Mesodermal cell (in vitro differentiated cells): ENCODE data around the gene ST3GAL2.
"Not testable (repeated sequence)": the region's sequence is repeated elsewhere in the genome, so short reads cannot be mapped to it uniquely, and the experiment has no call there.

Experiments
- H3K27ac ChIP-seq: 2 replicates; pipeline ENCODE4 v1.7.0; 2013; ENCODE audit warnings: mild to moderate bottlenecking, low read depth, low read length, moderate library complexity; ENCODE audit not compliant: severe bottlenecking
- H3K36me3 ChIP-seq: 2 replicates; pipeline ENCODE4 v1.7.1; 2013; ENCODE audit warnings: mild to moderate bottlenecking, low read length, moderate library complexity; ENCODE audit not compliant: control insufficient read depth, insufficient read depth
- H3K4me1 ChIP-seq: one replicate; pipeline ENCODE4 v1.7.1; 2013; ENCODE audit warnings: mild to moderate bottlenecking, low read length; ENCODE audit not compliant: insufficient read depth, control insufficient read depth, poor library complexity, severe bottlenecking
- H3K4me3 ChIP-seq: 2 replicates; pipeline ENCODE4 v1.7.0; 2013; ENCODE audit warnings: low read length, control low read depth, mild to moderate bottlenecking; ENCODE audit not compliant: insufficient read depth, poor library complexity, severe bottlenecking; ENCODE audit errors: extremely low read depth
- H3K9me3 ChIP-seq: 2 replicates; pipeline ENCODE4 v1.7.1; 2013; ENCODE audit warnings: mild to moderate bottlenecking, low read length, moderate library complexity; ENCODE audit not compliant: control insufficient read depth
- WGBS, 2 experiments: methylation state at CpG; one replicate each; pipeline ENCODE4 v1.1.5; 2013; ENCODE audit warnings: missing lambda C conversion rate in 2 of 2; ENCODE audit not compliant: insufficient coverage in 2 of 2; 5-methylcytosine and 5-hydroxymethylcytosine counted together

The ST3GAL2 gene

DNA sequence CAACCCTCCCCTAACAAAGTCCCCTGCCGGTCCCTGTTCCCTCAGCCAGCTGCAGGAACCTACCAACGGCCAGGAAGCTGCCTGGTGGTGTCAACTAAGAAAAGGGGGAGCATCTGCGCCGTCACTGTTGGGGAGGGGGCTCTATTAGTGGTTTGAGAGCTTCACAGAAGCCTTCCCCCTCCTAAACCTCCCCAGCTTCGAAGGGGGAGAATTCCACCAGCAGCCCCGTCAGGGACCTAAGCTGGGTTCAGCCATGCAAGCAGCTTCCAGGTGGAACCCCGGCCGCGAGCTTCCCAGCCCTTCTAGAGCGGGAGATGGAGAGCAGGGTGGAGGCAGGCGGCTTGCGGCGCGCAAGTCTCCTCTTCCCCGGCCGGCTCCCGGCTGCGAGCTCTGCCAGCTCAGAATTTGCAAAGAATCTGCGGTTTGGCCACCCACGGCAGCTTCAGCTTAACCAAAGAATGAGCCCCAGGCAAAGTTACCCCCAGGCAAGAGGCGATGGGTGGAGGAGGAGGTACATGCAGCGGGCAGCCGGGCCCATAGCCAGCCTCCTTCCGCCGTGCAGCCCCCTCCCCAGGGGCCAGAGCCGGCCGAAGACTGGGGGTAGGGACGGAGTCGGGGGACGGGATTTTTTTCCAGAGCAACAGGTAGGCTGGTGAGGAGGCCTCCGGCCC is 58.5 kb downstream of the ST3GAL2 start:
- Histone ChIP-seq H3K9me3 (no peaks in the 10 kb centered on the region), H3K36me3 (peaks cover 54% of the 10 kb centered on the region), H3K27ac (peak overlapping the region; percentile 89), H3K4me1 (peaks cover 6% of the 10 kb centered on the region), H3K4me3 (peak overlapping the region; percentile 67)
- 2% methylated on average over 14 to 18 of the region's 31 CpGs for WGBS, 2 experiments

DNA sequence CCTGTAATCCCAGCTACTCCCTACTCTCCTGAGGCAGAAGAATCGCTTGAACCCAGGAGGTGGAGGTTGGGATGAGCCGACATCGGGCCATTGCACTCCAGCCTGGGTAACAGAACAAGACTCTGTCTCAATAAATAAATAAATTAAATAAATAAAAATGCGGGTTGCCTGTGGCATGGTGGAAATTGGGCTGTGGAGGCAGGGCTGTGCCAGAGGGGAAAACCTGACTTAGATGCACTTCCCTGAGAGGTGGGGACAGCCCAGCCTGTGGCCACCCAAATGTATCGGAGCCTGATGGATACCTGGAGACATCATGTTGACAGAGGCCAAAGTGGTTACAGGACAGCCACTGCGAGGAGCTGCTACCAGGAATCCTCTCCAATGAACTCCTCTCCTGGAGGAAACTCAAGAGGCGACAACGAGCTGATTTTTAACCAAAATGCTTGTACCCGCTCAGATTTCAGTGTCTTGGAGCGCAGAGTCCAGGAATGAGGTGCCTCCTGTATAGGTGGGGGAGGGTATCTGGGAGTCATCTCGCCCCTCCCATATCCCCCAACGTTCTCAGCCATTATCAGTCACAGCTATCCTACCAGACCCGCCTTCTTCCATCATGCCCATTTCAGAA is 59.9 kb downstream of the ST3GAL2 start:
- Histone ChIP-seq H3K36me3 (peaks cover 54% of the 10 kb centered on the region), H3K27ac (no peak overlapping the region), H3K9me3 (no peaks in the 10 kb centered on the region), H3K4me3 (no peak overlapping the region), H3K4me1 (peaks cover 6% of the 10 kb centered on the region)
- 92 to 96% methylated on average over 4 to 7 of the region's 13 CpGs for WGBS, 2 experiments

DNA sequence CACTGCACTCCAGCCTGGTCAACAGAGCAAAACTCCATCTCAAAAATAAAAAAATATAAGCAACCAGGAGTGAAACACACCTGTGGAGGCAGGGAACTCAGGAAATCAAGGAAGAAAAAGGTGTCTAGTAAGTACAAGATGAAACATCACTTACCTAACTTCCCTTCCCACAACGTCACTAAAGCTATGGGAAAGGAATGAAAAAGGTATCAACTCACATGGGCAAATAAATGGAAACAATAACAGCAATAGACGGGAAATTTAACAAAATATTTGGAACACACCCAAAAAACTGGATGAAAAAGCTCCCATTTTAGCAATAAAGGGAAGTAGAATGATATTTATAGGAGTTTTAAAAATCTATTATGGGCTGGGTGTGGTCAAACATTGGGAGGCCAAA is 61.1 kb downstream of the ST3GAL2 start:
- Histone ChIP-seq H3K4me1 (peaks cover 6% of the 10 kb centered on the region), H3K27ac (no peak overlapping the region), H3K9me3 (no peaks in the 10 kb centered on the region), H3K4me3 (no peak overlapping the region), H3K36me3 (peaks cover 54% of the 10 kb centered on the region)
- 100% methylated on average over 1 of the region's 2 CpGs; no CpG with 5 or more reads in 1 of the 2 experiments for WGBS, 2 experiments

DNA sequence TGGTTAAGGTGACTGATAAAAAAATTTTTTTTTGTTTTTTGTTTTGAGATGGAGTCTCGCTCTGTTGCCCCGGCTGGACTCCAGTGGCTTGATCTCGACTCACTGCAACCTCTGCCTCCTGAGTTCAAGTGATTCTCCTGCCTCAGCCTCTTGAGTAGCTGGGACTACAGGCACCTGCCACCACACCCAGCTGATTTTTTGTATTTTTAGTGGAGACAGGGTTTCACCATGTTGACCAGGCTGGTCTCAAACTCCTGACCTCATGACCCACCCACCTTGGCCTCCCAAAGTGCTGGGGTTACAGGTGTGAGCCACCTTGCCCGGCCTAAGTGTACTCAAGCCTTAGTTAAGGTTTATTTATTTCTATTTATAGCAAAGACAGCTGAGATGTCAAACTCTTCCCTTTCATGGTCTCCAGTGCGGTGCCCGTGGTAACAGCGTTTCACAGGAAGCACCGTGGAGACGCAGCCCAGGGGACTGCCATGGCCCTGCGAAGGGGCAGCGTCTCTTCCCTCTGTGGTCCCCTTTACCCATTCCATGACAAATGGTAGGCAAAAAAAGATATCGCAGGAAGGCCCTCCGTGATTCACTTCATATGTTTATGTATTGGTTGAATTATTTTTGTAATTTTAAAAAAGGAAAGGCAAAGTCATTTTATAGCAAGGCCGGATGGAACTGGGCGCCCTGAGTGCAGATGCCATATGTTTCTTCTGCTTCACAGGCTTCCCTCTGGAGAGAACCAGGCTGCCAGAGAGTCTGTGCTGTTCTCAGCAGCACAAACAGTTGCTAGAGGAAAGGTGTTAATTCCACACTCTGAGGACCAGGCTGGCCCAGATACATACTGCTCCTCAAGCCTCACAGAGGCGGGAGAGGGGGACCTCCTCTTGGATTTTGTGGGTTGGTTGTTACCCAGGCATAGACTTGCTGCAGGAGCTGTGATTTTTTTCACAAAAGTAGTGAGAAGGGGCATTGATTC is 63.0 kb downstream of the ST3GAL2 start:
- no peaks in the 10 kb centered on the region for H3K9me3 ChIP-seq
- H3K4me1 ChIP-seq = peaks cover 2% of the 10 kb centered on the region
- no peak overlapping the region for H3K27ac ChIP-seq
- peaks cover 64% of the 10 kb centered on the region for H3K36me3 ChIP-seq
- no peak overlapping the region for H3K4me3 ChIP-seq
- WGBS, 2 experiments = 96% methylated on average over 13 of the region's 16 CpGs

DNA sequence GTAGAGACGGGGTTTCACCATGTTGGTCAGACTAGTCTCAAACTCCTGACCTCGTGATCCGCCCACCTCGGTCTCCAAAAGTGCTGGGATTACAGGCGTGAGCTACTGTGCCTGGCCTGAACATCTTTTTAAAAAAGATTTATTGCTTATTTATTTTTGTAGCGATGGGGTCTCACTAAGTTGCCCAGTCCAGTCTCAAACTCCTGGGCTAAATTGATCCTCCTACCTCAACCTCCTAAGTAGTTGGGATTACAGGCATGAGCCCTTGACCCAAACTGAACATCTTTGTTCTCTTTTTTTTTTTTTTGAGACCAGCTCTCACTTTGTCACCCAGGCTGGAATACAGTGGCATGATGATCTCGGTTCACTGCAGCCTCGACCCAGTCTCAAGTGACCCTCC is 64.7 kb downstream of the ST3GAL2 start:
- Histone ChIP-seq H3K4me3 (no peak overlapping the region), H3K9me3 (no peaks in the 10 kb centered on the region), H3K36me3 (peaks cover 77% of the 10 kb centered on the region), H3K4me1 (no peaks in the 10 kb centered on the region), H3K27ac (no peak overlapping the region)
- 87 to 97% methylated on average over 4 to 6 of the region's 8 CpGs for WGBS, 2 experiments

DNA sequence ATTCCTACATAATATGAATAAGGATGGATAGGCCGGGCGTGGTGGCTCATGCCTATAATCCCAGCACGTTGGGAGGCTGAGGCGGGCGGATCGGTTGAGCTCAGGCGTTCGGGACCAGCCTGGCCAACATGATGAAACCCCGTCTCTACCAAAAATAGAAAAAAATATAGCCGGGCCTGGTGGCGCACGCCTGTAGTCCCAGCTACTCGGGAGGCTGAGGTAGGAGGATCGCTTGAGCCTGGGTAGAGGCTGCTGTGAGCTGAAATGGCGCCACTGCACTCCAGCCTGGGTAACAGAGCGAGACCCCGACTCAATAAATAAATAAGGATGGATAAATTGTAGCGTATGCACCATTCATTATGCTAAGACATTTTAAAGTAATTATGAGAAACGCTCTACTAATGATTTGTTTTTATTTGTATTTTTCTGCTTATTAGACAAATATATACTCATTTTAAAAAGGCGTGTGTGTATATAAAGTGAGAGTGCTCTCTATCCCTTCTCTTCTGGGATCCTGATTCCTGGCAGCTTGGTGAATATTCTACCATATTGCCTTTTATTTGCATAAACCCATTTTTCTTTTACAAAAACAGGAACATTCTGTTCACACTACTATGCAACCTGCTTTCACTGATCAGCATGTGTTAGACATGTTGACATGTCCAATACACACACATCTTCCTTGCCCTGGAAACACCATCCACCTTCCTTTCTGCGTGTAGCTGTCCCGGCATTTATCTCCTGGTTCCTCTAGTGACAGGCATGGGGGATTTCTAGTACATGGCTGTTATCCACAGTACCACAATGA is 65.8 kb downstream of the ST3GAL2 start:
- Histone ChIP-seq H3K4me3 (no peak overlapping the region), H3K4me1 (no peaks in the 10 kb centered on the region), H3K27ac (no peak overlapping the region), H3K9me3 (no peaks in the 10 kb centered on the region), H3K36me3 (peaks cover 80% of the 10 kb centered on the region)
- WGBS, 2 experiments = 95 to 100% methylated on average over 10 to 12 of the region's 22 CpGs

DNA sequence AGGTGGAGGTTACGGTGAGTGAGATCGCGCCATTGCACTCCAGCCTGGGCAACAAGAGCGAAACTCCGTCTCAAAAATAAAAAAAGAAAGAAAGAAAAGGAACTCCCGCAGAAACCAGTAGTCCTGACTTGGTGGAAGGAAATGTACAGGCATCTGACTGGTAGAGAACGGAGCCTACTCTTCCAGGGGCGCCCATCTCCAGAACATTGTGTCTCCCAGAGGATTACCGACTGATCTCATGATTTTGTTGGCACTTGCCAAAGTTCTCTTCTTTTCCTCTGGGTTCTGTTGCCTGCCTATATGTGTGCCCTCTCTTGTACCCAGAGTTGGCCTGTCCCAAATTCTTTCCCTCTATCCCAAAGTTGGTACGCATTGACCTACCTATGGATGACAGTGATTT is 68.0 kb downstream of the ST3GAL2 start:
- Histone ChIP-seq H3K4me3 (no peak overlapping the region), H3K9me3 (no peaks in the 10 kb centered on the region), H3K4me1 (no peaks in the 10 kb centered on the region), H3K27ac (no peak overlapping the region), H3K36me3 (peaks cover 87% of the 10 kb centered on the region)
- 95 to 97% methylated on average over 9 to 10 of the region's 10 CpGs for WGBS, 2 experiments

DNA sequence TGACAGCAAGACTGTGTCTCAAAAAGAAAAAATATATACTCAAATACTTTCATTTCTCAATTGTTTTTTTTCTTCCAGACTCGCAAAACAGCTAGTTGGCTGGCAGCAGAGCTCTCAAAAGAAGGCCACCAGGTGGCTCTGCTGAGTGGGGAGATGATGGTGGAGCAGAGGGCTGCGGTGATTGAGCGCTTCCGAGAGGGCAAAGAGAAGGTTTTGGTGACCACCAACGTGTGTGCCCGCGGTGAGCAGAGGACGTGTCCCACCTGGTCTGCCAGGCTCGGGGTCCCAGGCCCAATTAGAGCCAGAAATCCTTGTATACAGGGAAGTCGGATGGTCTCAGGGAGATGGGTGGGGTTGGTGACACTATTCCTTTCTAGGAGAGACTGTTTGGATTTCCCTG is 68.8 kb downstream of the ST3GAL2 start:
- not testable (repeated sequence) for H3K4me3 ChIP-seq, H3K27ac ChIP-seq, H3K4me1 ChIP-seq, H3K9me3 ChIP-seq
- 82 to 83% methylated on average over 7 to 9 of the region's 10 CpGs for whole genome bisulfite sequencing, 2 experiments
- peaks cover 89% of the 10 kb centered on the region for H3K36me3 ChIP-seq

DNA sequence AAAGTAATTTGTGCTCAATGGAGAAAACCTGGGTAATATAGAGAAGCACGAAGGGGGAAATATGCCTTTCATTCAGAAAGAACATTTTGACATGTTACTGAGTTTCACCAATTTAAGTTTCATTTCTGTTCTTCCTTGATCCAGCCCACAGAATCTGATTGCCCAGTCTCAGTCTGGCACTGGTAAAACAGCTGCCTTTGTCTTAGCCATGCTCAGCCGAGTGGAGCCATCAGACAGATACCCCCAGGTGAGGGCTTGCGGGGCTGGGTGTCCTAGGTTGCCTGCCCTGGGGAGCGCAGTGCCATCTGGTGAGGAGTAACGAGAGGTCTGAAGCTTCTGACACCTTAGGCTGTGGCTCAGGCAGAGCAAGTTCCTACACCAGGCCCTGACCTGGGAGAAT is 74.5 kb downstream of the ST3GAL2 start:
- H3K4me1 ChIP-seq = no peaks in the 10 kb centered on the region
- WGBS, 2 experiments = 98% methylated on average over 5 of the region's 5 CpGs
- H3K27ac ChIP-seq = no peak overlapping the region
- no peak overlapping the region for H3K4me3 ChIP-seq
- H3K36me3 ChIP-seq = peaks cover 91% of the 10 kb centered on the region
- no peaks in the 10 kb centered on the region for H3K9me3 ChIP-seq

DNA sequence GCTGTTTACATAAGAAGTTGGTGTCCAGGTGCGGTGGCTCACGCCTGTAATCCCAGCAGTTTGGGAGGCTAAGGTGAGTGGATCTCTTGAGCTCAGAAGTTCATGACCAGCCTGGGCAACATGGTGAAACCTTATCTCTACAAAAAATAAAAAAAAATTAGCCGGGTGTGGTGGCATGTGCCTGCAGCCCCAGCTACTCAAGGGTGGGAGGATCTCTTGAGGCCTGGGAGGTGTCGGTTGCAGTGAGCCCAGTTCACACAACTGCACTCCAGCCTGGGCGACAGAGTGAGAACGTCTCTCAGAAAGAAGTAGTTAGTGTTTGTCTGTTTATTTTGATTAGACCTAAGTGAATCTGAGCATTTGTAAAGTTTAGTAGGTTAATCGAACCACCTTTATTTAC is 79.3 kb downstream of the ST3GAL2 start:
- Histone ChIP-seq H3K27ac (no peak overlapping the region), H3K36me3 (peaks cover 93% of the 10 kb centered on the region), H3K4me1 (no peaks in the 10 kb centered on the region), H3K9me3 (no peaks in the 10 kb centered on the region), H3K4me3 (no peak overlapping the region)
- WGBS, 2 experiments = 93 to 96% methylated on average over 3 to 4 of the region's 7 CpGs
